Measurements from ENCODE around the gene MAP4K2. TPM values are rescaled to one million over a fixed set of nuclear protein-coding genes. Genes with fewer than 3 reads are reported as not detected.

Gene MAP4K2
- total and polyA plus RNA-seq, 2 experiments from 2014 or later = 16.1 to 35.9 TPM

DNA sequence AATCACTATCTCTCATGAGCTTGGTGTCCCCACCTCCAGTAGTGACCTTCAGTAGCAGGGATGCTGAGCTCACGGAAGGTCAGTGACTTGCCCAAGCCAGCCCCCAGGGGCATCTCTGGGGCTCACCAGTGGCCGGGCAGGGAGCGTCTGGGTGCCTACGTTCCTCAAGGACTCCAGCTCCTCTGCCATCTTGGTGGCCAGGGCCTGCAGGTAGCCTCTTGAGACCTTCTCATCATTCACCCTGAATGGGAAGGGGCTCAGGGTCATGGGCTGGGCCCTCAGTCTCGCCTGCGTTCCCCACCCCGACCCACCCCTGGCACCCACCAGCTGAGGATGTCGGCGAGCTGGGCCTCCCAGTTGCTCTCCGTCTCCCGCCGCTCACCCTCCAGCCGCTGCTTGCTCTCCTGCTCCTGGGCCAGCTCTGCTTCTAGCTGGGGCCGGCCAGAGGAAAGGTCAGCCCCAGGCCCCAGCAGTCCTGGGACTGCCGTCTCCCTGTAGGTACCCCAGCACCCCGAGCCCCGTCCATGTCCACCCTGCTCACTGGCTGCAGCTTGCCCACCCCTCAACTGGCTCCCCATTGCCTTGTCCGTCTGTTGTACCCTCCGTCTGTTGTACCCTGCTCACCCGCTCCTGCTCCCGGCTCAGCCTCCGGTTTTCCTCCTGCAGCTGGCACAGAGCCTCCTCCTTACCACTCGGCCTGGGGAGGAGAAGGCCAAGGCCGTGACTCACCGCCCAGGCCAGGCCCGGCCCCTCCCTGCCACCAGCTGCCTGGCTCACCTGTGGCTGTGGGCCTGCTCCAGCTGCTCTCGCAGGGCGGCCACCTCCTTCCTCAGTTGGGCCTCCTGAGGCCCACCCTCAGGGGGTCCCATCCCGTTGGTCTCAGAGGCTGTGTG is 32.0 kb upstream of the MAP4K2 start:
- H3K27ac ChIP-seq = no peak overlapping the region
- H3K9me3 ChIP-seq (ENCODE audit: low read depth) = no peaks in the 10 kb centered on the region
- H3K4me1 ChIP-seq (ENCODE audit: low read depth) = no peaks in the 10 kb centered on the region
- no peak overlapping the region for H3K4me3 ChIP-seq
- TF ChIP-seq, protein P1, sequence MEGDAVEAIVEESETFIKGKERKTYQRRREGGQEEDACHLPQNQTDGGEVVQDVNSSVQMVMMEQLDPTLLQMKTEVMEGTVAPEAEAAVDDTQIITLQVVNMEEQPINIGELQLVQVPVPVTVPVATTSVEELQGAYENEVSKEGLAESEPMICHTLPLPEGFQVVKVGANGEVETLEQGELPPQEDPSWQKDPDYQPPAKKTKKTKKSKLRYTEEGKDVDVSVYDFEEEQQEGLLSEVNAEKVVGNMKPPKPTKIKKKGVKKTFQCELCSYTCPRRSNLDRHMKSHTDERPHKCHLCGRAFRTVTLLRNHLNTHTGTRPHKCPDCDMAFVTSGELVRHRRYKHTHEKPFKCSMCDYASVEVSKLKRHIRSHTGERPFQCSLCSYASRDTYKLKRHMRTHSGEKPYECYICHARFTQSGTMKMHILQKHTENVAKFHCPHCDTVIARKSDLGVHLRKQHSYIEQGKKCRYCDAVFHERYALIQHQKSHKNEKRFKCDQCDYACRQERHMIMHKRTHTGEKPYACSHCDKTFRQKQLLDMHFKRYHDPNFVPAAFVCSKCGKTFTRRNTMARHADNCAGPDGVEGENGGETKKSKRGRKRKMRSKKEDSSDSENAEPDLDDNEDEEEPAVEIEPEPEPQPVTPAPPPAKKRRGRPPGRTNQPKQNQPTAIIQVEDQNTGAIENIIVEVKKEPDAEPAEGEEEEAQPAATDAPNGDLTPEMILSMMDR (IDR thresholded peaks at IDR 0.05; ENCODE audit: low read depth, low read length) = no peak
- DNase-seq (ENCODE audit: low read depth in 1 of 2, low spot score in 1 of 2) = peak in 1 of 2 donors; percentile 59
- H3K27me3 ChIP-seq = no peaks in the 10 kb centered on the region
- H3K36me3 ChIP-seq = no peaks in the 10 kb centered on the region

GRCh38 chr11:64834031-64834722 is 31.2 kb upstream of the MAP4K2 start:
- TF ChIP-seq, protein P1 (IDR thresholded peaks at IDR 0.05; ENCODE audit: low read depth, low read length) = no peak
- Histone ChIP-seq H3K36me3 (no peaks in the 10 kb centered on the region), H3K4me3 (no peak overlapping the region), H3K27me3 (no peaks in the 10 kb centered on the region), H3K4me1 (ENCODE audit: low read depth) (no peaks in the 10 kb centered on the region), H3K27ac (no peak overlapping the region), H3K9me3 (ENCODE audit: low read depth) (no peaks in the 10 kb centered on the region)
- DNase-seq (ENCODE audit: low read depth in 1 of 2, low spot score in 1 of 2) = no peak

- TF ChIP-seq, protein P1 (IDR thresholded peaks at IDR 0.05; ENCODE audit: low read depth, low read length) = no peak
- no peak for DNase-seq (ENCODE audit: low read depth in 1 of 2, low spot score in 1 of 2)
- H3K4me3 ChIP-seq = no peak overlapping the region
- H3K4me1 ChIP-seq (ENCODE audit: low read depth) = no peaks in the 10 kb centered on the region
- no peaks in the 10 kb centered on the region for H3K36me3 ChIP-seq
- H3K27me3 ChIP-seq = no peaks in the 10 kb centered on the region
- no peak overlapping the region for H3K27ac ChIP-seq
- H3K9me3 ChIP-seq (ENCODE audit: low read depth) = no peaks in the 10 kb centered on the region
Observed at GRCh38 chr11:64833509-64833908, 30.5 kb upstream of the MAP4K2 start.

GRCh38 chr11:64833198-64833502 is 30.1 kb upstream of the MAP4K2 start:
- H3K4me3 ChIP-seq = no peak overlapping the region
- TF ChIP-seq, protein P1 (IDR thresholded peaks at IDR 0.05; ENCODE audit: low read depth, low read length) = no peak
- no peaks in the 10 kb centered on the region for H3K4me1 ChIP-seq (ENCODE audit: low read depth)
- no peaks in the 10 kb centered on the region for H3K36me3 ChIP-seq
- no peak overlapping the region for H3K27ac ChIP-seq
- DNase-seq (ENCODE audit: low read depth in 1 of 2, low spot score in 1 of 2) = no peak
- H3K27me3 ChIP-seq = no peaks in the 10 kb centered on the region
- H3K9me3 ChIP-seq (ENCODE audit: low read depth) = no peaks in the 10 kb centered on the region

- DNase-seq (ENCODE audit: low read depth in 1 of 2, low spot score in 1 of 2) = no peak
- TF ChIP-seq, protein P1 (IDR thresholded peaks at IDR 0.05; ENCODE audit: low read depth, low read length) = no peak
- Histone ChIP-seq H3K4me3 (no peak overlapping the region), H3K9me3 (ENCODE audit: low read depth) (no peaks in the 10 kb centered on the region), H3K27ac (no peak overlapping the region), H3K4me1 (ENCODE audit: low read depth) (no peaks in the 10 kb centered on the region), H3K36me3 (no peaks in the 10 kb centered on the region), H3K27me3 (no peaks in the 10 kb centered on the region)
Observed at GRCh38 chr11:64832467-64833197, 29.6 kb upstream of the MAP4K2 start.
